HG03066 (cell line): ENCODE results near the gene TRAM2.

Experiments used
- ATAC-seq: cut with Tn5 transposase; IDR thresholded peaks from one replicate; pipeline ENCODE4 v1.9.1; 2021; ENCODE audit warnings: low read depth; ENCODE audit not compliant: unreplicated experiment

Gene TRAM2

DNA sequence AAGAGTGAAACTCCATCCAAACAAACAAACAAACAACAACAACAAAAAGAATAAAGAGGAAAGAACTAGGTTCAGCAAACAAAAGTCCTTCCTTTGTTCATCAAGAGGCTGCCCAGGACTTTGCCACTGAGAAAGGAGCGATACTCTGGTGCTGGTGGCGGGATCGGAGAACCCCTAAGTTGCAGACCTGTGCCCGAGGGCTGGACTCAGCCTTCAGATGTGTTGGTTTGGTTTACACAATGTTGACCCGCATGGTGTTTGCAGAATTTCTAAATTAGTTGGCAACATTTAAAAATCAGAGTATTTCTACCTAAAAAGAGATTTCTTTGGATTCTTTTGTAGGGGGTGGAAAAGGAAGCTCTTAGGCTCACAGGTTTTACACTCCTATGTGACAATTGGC is 42.5 kb downstream of the TRAM2 start:
- ATAC-seq, result no peak

DNA sequence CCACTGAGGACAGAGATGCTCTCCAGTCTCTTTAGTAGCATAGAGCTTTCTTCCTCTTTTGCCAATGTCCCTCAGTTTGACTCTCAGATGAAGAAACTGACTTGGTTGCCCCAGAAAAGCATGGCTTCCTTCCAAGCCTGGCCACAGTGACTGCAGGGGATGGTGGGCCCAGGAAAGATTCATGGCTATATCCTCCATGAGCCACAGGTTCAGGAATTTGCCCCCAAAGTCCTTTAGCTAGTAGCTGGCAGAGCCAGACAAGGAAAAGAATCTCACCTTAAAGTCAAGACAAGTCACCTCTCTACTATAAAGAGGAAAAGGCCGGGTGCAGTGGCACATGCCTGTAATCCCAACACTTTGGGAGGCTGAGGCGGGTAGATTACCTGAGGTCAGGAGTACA is 43.4 kb downstream of the TRAM2 start:
- ATAC-seq, result no peak

DNA sequence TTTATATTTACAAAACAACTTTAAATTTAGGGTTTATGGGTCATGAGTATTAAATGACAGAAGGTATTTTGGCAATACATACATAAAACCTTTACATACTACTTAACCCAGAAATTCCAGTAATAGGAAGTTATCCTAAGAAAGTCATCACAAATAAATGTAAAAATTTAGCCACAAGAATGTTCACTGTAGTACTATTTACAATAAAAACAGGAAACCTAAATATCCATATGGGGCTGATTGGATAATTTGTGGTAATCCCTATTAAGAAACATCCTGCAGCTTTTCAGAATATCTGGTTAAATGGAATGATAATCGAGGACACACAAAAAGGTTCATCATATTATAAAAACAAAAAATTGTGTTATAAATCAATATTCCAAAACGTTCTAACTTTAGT is 44.4 kb downstream of the TRAM2 start:
- no peak for ATAC-seq

DNA sequence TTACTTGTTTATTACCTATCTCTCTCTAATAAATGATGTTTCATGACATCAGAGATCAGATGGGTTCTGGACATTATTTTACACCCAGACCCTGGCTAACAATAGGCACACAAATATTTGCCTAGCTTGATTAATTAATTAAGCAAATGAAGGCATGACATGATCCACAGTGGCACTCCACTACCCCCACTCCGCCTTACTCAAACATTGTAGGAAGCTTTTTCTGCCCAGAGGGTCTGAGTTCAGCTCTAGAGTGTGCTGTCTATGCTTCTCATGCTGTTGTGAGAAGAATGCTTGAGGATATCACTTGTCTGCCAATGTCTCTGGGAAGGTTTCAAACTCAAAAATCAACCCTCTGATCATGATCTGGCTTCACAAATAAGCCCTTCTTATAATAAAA is 45.0 kb downstream of the TRAM2 start:
- no peak for ATAC-seq

DNA sequence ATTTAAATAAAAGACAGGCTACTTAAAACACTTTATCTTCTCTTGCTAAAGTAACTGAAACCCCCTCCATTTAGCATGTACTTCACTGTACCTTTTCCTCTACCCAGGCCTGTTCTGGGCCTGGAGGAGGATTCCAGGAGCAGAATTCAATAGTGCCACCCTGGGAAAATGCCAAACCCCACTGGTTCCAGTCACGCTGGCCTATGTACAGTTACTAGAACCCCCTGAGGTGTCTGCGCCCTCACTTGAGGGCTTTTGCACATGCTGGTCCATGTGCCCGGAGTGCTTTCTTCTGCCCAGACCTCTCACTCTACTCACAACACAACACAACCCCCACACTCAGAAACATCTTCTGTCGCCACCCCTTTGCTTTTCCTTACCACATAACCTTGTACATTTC is 45.5 kb downstream of the TRAM2 start:
- no peak for ATAC-seq

DNA sequence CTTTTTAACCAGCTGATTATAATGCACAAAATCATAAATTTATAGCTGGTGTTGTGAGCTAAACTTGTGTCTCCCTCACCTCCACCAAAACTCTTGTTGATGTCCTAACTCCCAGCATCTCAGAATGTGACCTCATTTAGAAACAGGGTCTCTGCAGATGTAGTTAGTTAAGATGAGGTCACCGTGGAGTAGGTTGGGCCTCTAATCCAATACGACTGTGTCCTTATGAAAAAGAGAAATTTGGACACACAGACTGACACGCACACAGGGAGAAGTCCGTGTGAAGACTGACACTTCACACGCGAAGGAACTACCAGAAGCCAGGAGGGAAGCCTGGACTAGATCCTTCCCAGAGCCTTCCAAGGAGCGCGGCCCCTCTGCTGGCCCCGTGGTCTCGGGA is 46.5 kb downstream of the TRAM2 start:
- ATAC-seq, result no peak

DNA sequence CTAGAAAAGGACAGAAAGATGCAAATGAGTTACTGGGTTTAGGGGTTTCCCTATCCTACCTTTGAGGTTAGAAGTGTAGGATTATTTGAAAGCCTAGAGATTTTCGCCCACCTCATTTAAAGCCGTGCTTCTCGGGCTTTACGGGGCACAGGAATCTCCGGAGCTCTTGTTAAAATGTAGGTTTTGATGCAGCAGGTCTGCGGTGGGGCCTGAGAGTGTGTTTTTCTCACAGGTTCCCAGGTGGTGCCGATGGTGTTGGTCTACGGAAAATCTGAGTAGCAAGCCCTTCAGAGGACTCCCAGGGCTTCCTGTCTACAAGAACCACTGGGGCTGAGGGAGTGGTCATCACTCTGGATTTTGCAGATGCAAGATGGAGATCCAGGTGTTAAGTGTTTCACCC is 47.5 kb downstream of the TRAM2 start:
- no peak for ATAC-seq

DNA sequence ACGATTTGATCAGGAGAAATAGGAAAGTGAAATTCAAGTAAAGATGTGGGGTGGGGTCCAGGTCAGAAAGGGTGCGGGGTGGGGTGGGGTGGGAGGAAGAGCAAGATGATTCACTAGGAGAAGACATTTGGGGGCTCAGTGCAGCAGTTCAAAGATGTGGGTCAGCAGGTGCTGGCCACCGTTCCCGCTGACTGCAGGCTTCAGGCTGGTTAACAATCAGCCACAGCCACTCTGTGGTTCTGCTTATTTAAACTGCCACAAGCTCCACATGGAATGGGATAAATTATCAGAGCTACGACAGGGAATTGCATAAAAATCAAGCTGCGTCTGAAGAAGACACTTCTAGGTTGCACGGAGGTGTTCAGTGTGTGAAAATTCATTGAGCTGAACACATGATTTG is 49.4 kb downstream of the TRAM2 start:
- no peak for ATAC-seq

DNA sequence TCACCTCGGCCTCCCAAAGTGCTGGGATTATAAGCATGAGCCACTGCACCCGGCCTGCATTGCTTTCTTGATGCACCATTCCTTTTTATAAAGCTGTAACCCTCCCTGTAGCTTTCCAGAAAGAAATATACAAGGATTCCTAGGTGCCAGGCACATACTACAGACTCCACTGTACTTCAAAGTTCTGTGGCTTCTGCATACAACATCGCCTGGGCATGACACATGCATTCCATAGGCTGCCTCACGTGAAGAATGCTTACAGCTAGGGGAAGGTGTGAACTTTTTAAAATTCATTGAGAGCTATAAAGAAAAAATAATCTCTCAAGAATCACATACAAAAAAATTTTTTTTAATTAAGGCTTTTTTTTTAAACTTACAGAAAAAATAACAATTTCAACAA is 50.2 kb downstream of the TRAM2 start:
- ATAC-seq, result no peak

DNA sequence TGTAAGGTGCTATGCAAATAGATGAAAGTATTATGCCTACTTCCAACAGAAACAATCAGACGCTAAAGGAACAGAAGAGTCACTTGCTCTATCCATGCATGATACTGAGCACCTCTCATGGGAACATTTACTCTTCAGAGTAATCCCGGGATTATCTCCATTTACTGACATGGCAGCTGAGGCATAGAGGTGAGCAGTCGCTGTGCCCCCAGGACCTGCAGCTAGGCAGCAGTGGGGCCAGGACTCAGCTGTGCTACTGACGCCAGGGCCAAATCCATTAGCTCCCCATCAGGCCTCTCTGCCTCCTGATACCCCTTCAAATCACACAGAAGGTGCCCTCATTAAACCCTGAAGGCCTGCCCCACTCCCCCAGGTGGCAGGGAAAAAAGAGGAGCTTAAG is 51.9 kb downstream of the TRAM2 start:
- no peak for ATAC-seq

DNA sequence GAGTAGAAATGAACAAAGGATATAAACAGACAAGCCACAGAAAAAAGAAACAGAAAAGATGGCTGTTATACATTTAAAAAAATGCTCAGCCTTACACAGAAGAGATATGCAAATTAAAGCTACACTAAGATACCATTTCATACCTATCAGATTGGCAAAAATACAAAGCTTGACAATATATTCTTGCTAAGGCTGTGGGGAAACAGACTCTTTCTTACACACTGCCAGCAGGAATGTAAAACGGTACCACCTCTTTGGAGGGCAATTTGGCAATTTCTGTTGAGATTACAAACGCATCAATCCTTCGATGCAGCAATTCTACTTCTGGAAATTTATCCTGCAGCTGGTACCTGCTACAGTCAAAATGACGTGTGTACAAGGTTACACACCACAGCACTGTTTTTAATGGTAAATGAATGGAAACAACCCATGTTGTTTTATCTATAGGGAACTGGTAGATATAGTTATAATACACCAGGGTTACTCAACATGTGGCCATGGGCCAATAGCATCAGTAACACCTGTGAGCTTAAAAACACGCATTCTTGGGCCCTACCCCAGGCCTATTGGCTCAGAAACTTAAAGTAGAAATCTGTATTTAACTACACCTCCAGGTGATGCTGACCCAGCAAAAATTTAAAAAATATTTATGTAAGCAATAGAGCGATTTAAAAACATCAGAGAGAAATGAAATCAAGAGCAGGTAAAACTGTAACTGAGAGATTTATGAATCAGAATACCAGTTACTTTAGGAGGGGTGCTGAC is 53.3 kb downstream of the TRAM2 start:
- no peak for ATAC-seq

DNA sequence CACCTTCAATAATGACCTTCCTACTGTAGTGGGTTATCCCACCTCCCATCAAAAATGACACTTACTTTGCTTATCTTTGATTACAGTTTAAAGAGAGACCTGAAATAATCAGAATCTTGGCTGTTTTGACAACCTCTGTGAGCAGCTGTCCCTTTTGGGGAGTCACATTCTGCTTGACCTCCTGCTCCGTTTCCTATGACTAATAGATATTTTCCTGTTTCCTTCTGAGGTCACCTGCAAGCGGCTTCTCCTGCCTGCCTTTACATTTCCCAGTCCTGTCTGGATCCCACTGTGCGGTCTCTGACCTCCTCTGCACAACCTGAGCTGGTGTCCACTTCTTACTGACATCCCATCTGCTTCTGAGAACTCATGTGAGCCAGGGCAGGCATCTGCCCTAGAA is 54.2 kb downstream of the TRAM2 start:
- ATAC-seq, result no peak

DNA sequence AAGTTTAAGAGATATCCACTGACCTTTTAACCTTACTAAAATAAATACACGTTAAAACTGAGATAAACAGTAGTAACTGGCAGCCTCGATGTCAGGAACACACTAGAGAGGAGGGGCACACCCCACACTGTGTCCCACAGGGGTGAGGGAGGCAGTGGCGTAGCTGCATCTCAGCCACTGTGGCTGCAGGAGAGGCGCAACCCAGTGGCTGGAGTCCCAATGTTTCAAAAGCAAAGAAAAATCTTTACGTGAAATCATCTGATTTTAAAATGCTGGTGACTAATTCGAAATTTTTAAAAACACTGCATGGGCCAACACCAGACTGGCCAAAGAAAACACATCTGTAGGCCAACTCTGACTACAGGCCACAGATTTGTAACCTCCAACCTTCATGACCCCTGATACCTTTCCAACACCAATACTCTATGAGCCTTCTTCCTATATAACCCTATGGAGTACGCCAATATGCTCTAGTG is 54.7 kb downstream of the TRAM2 start:
- no peak for ATAC-seq

DNA sequence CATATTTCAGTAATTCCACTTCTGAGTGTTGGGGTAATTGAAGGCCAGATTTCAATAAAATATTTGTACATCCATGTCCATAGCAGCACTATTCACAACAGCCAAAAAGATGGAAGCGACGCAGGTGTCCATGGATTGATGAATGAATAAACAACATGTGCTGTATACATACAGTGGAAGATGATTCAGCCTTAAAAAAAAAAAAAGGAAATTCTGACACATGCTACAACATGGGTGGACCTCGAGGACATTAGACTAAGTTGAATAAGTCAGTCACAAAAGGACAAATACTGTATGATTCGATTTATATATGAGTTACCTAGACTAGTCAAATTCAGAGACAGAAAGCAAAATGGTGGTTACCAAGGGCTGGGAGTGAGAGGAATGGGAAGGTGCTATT is 57.2 kb downstream of the TRAM2 start:
- no peak for ATAC-seq

DNA sequence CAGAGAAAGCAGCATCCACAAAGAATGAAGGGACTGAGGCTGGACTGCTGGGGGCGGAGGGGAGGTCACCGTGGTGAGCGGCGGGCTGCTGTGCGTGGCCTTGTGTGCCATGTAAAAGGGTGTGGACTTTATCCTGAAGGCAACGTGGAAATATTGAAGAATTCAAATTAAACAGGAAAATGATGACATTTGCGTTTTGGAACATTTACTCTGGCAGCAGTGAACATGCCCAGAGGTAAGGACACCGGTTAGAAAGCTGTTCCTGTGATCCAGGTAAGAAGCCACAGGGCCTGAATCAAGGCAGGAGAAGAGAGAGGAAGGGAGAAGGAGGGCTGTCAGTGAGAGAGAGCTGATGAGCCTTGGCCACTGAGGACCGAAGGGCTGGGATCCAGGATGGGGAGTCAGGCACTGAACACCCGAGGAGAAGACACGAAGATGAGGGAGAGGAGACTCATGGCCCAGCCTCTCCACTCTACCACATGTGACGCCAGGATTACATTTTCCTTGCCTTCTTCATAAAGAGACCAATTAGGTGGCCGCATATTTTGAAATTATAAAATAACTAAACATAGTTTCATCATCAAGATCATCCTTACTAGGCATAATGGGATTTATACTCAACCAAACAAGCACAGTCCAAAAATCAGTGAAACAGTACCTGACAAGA is 58.4 kb downstream of the TRAM2 start:
- no peak for ATAC-seq

DNA sequence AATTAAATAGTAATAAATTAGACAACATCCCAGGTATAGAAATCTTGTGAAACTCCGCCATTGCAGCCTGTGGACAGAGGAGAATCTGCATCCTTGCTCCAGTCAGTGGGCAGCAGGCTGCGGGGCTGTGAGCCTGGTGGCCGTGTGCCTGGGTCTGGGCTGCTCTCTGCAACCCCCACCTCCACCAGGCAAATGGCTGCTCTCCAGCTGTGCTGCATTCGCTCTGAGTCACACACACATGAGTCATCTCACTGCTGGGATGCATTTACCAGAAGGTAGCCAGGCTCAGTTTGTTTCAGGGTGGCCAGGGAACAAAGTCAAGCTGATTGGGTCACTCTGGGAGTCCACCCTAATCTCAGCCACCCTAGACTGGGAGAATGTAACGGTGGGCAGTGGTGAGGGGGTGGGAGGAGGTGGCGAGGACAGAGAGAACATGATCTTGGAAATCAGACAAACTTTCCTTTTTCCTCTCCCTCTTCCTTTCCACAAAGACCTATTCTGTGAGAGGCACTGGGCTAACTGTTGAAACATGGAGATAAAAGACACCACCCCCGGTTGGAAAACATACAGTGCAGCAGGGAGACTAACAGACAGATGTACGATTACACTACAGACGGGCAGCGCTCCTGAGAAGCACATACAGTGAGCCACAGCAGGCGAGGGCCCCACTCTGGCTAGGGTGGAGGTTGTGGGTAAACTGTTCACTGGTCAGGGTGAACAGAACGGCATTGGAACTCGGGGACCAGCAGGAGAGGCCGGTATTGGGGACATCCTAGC is 59.2 kb downstream of the TRAM2 start:
- peak; percentile 79 for ATAC-seq

DNA sequence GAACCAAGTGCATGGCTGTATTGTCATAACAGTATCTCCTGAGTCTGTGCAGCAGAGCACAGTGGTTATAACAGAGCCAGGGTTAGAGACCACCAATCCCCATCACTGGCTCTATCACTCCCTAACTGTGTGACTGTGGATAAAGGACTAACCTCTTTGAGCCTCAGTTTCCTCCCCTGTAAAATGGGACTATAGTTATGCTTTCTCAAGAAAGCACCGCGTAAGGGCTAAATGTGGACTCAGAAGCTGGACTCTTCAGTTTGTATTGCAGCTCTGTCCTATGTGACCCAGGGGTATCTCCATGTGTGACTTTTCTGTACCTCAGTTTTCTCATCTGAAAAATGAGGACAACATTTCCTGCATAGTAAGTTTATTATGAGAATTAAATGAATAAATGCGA is 59.9 kb downstream of the TRAM2 start:
- ATAC-seq, result no peak

DNA sequence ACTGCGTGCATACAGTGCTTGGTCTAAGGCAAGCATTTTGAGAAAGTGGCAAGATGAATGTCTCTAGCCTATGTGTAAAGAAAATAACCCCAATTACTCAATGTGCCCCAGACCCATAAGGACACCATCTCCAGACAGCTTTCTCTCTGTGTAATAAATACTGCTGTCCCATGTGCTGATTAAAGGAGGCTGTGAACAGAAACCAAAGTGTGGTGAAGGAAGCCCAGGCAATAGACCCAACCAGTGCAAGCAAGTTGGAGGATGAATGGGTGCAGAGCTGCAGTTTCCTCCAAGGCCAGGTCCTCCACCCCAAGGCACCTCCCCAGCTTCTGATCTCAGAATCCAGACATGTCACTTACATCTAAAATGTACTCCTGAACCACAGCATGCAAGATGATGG is 60.6 kb downstream of the TRAM2 start:
- no peak for ATAC-seq

DNA sequence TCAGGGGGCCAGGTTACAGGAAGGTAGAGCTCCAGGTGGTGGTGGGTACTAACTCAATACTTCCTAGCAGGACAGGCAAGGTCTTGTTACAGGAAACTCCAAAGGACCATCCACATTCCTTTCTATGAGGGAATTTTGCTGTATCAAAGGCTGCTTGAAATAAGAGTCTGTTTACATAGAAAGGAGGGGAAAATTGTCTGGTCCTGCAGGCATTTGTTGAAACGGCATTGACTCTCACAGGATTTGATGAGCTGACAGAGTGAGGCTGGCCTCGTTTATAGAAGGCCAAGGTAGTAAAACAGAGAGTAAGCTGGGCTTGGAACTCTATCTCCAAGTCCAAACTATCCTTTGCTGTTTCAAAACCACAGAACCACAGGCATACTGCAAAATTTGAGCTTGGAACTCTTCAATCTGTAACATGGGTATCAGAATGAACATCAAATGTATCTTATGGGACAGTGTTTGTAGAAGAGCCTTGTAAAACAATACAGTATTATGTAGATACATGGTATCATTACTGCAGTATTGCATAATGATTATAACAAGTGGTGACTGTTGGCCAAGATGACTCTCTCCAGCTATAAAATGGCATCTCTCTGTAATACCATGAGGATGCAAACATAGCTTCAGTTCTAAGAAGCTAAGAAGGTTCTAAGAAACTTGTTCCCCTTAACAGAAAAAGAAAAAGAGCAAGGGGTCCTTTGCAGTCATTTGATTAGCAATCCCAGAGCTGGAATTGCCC is 61.5 kb downstream of the TRAM2 start:
- ATAC-seq, result no peak

DNA sequence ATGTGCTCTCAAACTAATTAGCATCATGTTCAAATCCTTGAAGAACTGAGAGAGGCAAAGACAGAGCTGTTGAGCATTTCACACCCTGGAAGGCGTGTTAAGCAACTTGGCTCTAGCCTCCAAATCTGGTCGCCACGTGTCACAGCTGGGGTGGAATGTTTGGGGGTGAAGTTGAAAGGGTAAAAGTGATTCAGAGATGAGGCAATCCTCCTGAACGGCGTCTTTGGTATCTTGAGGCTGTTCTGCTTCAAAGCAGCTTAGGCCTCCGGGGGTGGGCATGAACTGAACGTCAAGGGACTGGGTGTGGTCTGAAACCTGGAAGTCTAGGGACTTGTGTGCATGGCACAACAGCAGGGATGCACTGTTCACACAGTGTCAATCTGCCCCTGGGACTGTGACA is 62.3 kb downstream of the TRAM2 start:
- ATAC-seq, result no peak

DNA sequence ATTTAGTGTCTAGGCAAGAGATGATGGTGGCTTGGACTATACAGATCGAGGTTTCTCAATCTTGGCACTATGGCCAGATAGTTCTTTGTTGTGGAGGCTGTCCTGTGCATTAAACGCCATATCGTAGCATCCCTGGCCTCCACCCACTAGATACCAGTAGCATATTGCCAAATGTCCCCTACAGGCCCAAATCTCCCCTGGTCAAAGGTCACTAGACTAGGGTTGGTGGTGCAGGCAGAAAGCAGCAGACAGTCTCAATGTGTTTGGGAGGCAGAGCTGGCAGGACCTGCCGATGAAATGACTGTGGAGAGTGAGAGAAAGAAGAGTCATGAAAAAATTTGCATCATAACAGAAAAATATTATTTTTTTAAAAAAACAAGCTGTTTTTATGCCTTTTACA is 63.0 kb downstream of the TRAM2 start:
- ATAC-seq, result no peak
